ENCODE data around the gene HCFC2.
"Not testable (repeated sequence)": the region's sequence is repeated elsewhere in the genome, so short reads cannot be mapped to it uniquely, and the experiment has no call there.

Gene HCFC2

DNA sequence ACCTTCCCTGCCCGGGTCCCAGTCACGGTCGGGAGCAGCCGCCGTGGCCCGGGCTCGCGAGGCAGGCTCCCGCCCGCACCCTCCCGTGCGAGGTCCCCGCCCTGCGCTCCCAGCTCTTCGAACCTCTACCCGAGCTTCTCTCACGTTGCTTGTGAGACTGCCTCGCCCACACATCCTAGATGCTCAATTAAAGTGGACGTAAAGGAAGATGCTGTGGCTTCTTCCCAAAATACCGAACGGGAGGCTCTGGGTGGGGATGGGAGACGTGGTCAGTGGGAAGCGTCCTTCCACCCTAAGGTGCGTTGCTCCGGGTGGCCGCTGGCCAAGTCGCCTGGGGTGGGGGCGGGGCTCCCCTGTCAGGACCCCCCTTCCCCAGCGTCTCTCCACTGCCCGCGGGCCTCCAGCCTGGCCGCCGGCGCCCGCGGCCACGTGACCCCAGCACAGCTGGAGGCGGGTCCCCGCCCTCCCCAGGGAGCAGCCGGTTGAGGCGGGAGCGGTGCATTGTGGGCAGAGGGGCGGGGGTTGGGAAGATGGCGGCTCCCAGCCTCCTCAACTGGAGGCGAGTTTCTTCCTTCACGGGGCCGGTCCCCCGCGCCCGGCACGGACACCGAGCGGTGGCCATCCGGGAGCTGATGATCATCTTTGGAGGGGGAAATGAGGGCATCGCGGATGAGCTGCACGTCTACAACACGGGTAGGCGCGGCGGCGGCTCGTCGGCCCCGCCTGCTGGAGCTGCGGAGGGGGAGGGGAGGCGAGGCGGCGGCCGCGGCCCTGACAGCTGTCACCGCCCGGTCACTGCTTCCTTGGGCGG is at the start of gene HCFC2:
Gene HCFC2, plus strand, starts transcription at position 501 of the 811 bp plus-strand sequence. Its CDS starts 30 bp downstream, at position 531.
- DNase-seq, result peak; percentile 85

DNA sequence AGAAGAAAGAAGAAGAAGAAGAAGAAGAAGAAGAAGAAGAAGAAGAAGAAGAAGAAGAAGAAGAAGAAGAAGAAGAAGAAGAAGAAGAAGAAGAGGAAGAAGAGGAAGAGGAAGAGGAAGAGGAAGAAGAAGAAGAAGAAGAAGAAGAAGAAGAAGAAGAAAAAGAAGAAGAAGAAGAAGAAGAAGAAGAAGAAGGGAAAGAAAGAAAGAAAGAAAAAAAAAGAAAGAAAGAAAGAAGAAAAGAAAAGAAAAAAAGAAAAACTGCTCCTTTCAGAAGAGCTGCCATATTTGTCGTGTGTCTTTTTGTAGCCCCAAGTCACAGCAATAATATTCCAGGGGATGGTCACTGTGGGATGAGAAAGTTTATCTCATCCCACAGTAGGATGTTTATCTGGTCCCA is 42.5 kb upstream of the HCFC2 start:
- not testable (repeated sequence) for DNase-seq

DNA sequence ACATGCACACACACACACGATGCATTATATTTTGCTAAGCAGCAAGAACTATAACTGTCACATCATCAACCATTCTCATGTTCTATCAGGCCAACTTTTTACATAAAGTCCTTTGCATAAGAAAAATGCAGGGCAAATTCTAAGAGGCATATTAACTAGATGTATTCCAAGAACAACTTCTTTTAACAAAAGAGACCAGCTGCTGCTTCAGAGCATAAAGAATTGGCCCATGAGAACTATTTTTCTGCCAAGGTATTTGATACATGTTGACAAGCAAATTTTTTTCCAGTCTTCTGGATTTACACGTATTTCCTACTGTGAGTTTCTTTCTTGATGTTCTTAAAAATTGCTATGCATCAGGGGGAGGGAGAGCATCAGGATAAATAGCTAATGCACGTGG is 41.5 kb upstream of the HCFC2 start:
- no peak for DNase-seq

DNA sequence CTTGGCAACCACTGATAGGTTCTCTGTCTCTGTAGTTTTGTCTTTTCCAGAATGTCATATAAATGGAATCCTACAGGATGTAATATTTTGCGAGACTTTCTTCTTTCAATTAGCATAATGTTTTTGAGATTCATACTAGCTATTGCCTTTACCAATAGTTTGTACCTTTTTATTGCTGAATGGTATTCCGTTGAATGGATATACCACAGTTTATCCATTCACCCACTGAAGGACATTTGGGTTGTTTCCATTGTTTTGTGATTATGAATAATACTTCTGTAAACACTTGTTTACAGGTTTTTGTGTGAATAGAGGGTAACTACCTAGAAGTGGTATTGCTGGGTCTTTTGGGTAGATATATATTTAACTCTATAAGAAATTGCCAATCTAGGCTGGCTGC is 40.6 kb upstream of the HCFC2 start:
- no peak for DNase-seq

DNA sequence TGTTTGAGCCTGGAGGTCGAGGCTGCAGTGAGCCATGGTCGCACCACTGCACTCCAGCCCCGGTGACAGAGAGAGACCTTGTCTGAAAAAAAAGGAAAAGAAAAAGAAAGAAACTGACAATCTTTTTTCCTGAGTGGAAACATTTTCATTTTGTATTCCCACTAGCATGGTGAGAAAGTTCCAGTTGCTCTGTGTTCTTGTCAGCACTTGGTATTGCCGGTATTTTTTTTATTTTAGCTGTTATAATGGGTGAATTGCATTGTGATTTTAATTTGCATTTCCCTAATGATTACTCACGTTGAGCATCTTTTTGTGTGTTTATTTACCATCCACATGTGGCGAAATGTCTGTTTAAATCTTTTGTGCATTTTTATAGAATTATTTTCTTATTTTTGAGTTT is 40.0 kb upstream of the HCFC2 start:
- DNase-seq, result no peak

DNA sequence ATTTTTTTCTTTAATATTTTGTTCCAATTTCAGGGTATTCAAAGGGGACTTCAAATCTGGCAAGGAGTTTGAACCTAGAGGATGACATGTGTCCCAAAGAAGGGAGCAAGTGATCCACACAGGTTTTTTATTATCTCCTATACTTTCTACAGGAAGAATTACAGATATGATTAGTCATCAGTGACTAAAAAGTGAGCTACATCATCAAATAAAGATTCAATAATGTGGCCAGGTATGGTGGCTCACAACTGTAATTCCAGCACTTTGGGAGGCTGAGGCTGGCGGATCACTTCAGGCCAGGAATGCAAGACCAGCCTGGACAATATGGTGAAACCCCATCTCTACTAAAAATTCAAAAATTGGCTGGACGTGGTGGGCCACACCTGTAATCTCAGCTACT is 38.6 kb upstream of the HCFC2 start:
- no peak for DNase-seq

DNA sequence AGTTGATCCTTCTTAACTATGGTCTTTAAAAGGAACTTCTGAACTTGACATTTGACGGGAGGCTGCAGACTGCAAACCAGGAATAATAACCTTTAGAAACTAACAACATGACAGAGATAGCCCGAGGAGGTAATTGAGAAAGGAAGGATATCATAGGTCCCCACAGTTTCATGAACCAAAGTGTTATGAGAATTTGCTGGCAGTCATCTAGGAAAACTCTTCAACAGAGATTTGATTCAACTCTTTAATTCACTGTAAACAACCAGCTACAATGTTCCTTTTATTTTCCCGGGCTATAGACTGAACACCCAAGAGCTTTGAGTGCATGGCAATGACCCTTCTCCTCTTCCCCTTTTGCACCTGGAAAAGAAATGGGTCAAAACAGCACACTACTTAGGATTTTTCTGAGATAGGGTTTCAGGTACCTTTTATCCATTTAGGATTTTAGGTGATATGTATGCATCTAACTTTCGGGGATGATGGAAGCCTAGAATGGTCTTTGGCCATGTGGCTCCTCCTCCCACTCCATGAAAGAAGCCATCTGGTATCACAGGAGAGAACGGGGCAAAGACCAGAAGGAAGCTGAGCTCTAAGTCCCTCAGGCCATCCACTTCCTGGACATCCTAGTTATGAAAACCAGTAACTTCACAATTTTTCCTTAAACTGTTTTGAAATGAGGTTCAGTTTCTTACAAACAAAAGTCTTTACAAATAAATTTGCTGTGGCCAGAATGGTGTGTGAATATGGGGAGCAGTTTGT is 37.3 kb upstream of the HCFC2 start:
- DNase-seq, result no peak

DNA sequence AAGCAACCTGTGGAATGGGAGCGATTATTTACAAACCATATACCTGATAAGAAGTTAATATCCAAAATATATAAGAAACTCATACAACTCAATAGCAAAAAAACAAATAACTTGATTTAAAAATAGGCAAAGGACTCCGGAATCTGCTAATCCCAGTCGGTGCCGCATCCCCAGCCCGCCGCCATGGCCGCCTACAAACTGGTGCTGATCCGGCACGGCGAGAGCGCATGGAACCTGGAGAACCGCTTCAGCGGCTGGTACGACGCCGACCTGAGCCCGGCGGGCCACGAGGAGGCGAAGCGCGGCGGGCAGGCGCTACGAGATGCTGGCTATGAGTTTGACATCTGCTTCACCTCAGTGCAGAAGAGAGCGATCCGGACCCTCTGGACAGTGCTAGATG is 33.7 kb upstream of the HCFC2 start:
- DNase-seq, result not testable (repeated sequence)

DNA sequence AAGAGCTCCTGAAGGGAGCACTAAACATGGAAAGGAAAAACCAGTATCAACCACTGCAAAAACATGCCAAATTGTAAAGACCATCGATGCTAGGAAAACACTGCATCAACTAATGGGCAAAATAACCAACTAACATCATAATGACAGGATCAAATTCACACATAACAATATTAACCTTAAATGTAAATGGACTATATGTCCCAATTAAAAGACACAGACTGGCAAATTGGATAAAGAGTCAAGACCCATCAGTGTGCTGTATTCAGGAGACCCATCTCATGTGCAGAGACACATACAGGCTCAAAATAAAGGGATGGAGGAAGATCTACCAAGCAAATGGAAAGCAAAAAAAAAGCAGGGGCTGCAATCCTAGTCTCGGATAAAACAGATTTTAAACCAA is 28.2 kb upstream of the HCFC2 start:
- DNase-seq, result not testable (repeated sequence)

DNA sequence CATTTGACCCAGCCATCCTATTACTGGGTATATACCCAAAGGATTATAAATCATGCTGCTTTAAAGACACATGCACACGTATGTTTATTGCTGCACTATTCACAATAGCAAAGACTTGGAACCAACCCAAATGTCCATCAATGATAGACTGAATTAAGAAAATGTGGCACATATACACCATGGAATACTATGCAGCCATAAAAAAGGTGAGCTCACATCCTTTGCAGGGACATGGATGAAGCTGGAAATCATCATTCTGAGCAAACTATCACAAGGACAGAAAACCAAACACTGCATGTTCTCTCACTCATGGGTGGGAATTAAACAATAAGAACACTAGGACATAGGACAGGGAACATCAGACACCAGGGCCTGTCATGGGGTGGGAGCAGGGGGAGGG is 24.6 kb upstream of the HCFC2 start:
- DNase-seq, result not testable (repeated sequence)

DNA sequence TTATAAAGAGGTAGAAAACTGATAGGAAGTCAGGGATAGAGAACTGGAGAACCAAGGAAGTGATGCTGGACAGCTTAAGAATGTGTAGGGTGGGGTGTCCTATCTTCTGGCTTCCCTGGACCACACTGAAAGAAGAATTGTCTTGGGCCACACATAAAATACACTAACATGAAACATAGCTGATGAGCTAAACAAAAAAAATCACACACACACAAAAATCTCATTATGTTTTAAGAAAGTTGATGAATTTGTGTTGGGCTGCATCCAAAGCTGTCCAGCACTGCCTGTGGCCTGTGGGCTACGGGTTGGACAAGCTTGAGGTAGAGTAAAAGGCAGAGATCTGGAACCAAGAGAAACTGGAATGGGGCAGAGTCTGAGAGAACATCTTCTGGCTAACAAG is 21.8 kb upstream of the HCFC2 start:
- no peak for DNase-seq

DNA sequence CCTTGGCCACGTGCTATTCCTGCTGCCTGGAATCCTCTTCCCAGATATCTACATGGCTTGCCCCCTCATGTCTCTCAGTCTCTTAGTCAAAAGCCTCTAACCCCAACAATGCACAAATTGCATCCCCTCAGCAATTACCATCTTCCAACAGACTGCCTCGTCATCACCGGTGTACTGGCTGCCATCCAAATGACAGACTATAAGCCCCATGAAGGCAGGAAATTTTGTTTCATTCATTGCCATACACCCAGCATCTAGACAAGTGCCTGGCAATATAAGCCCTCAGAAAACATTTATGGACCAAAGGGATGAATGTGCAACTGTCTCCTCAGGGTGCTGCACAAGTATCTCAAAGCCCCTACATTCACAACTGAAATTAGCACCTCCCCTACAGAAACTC is 20.2 kb upstream of the HCFC2 start:
- no peak for DNase-seq

DNA sequence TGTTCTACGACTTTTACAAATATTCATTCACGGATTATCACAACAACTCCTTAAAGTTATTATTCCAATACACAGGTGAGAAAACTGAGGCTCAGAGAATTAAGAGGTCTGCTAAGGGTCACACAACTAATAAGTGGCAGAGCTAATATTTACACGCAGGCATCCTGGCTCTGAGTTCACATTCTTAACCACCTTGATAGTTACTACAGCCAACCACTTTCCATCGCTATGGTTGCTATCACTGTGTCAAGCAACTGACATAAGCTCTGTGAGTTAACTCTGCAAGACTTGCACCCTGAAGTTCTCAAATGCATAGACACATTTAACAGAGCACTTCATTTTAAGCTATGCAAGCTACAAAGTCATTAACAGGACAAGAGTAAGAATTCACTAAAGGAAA is 18.0 kb upstream of the HCFC2 start:
- no peak for DNase-seq

DNA sequence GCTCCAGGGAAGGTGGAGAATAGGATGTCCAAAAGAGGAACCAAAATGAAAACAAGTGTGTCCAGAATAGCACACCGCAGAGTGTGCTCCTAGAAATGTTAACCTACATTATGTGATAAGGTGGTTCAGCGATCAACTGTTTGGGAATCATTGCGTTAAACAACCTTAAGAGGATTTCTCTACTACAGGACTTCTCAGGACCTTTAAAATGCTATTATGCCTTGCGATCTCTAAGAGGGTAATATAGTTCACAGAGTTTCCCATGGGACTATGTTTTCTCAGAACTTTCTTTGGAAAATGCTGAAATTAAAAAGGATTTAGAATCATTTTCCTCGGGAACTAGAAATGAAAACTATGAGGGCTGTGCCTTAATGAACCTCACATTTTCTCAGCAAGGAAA is 16.2 kb upstream of the HCFC2 start:
- DNase-seq, result no peak

DNA sequence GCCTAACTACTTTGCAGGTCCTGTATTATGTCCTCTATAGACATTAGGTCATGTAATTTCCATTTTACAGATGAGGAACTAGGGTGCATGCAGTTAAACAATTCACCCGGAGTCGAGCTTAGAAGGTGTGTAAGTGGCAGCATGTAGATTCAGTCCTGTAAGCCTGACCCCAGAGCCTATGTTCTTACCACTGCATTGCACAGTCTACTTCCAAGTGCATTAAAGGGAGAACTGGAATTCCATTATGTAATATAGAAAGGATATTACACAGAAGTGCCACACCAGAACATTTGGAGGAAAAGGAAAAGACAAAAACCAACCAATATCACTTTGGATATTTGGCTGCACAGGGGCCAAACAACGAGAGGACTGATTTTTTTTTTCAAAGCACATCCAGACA is 15.5 kb upstream of the HCFC2 start:
- no peak for DNase-seq

DNA sequence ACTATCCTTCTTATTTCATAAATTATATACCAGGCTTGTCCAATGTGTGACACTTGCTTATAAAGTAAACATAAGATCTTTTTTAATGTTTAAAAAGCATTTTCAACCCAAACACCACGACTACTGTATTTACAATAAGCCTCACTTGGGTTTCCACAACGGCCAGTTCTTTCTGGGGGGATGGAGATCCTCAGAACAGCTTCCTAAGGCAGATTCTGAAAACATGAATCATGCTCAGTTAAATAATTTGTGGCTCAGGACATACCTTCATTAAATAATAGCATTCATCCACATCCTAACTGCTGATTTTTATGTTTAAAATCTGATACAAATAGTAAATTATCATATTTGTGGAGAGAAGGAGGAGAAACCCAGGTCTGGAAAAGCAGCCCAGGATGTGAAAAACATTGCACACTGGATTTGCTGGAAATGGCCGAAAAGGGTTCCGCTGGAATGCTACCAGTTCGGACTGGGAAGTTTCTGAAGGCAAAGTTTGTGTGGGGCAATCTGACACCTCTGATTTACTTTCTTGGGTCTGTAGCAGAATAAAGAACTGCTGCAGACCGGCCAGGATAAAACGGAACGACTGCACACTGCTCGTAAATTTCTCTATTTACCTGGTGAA is 14.9 kb upstream of the HCFC2 start:
- DNase-seq, result no peak

DNA sequence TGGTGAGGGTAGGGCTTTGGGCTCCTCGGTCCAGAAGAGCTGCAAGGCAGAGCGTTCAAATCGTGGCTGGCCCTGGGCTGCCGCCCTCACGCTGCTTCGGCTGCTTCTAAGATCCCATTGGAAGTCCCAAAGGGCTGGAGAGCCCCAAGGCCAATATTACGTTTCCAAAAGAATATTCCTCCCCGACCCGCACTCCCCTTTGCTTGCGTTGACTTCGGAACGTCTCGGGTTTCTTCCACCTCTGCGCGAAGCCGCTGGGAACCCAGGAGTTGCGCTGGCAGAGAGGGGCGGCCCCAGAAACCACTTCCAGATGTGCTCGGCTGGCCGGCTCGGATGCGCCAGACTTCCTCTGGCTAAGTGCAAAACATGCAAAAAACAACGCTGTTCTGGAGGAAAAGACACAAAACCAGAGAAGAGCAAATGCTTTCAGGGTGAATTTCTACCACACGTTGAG is 14.4 kb upstream of the HCFC2 start, which contains the start of gene GLT8D2:
Gene GLT8D2, minus strand, starts transcription at position 285 of the 454 bp plus-strand sequence. CDS start 30,539 bp downstream, outside the sequence.
- DNase-seq, result no peak

DNA sequence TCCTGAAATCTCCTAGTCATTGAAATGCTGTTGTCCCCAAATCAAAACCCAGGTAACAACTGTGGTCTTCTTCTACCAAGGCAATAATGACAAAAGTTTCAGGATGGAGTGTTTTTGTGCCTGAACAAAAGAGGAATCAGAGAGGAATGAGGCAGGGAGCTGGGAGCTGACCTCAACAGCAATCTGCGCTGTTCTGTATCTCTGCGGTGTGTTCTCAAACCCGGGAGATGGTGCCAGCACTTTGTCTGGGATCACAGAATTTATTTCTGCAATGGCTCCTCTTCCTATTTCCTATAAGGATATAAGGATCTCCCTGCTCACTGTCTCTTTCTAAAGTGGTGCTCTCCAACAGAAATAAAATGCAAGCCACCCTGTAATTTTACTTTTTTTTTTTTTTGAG is 13.9 kb upstream of the HCFC2 start:
- DNase-seq, result no peak

DNA sequence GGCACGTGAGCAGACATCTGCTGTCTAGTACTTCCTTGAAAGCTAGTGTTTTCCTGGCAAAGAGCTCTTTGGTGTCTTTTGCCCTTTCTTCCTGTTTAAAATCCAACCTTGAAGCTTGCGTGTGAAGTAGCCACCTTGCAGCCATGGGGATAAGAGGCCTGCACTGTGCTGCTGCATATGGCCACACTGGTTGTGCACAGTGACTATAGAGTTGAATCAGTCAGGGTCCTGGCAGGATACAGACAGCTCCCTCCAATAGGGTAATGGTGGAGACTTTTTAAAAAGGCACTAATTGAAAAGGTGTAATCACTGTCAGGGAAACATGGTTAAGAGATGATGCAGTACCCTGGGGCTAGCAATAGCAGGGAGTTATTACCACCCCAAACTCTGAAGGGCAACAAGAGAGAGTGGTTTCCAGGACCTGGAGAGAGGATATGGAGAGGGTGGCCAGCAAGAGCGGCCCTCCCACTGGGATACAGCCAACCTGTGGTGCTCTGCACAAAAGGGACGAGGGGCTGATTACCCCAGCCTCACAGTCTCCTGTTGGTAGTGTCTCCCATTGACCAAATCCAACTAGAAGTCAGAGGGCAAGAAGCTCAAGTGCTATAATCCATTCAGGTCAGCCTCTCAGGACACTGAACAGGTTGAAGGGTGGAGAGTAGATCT is 9.5 kb upstream of the HCFC2 start:
- no peak for DNase-seq

DNA sequence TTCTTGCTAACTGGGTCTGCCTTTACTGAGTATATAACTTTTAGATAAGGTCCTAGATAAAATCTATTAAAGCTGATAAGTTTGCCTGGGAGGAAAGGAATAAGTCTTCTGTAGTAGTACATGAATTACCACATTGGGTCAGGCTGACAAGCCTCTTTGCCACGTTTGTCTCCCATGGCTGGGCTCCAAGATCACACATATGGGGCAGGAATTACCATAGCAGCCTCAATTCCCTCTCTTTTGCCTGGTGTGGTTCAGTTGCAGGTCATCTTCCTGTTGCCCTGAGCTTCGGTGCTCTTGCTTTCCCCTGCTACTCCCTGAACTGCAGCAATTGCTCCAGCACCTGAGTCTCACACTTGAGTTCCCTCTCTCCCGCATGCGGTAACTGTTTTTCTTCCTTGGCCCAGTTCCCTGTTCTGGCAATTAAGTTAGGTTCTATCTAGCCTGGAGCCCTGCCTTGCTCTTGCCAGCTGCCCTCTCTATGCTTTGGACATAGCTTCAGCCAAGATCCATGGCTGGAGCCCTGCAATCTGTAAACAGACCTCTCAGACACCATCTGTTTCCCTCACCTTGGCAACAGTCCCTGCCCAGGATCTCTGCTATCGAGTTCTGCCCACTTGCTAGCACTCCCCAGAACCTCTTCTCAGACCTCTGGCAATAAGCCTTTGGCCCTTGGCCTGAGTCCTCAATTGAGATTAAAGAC is 8.5 kb upstream of the HCFC2 start:
- no peak for DNase-seq

DNA sequence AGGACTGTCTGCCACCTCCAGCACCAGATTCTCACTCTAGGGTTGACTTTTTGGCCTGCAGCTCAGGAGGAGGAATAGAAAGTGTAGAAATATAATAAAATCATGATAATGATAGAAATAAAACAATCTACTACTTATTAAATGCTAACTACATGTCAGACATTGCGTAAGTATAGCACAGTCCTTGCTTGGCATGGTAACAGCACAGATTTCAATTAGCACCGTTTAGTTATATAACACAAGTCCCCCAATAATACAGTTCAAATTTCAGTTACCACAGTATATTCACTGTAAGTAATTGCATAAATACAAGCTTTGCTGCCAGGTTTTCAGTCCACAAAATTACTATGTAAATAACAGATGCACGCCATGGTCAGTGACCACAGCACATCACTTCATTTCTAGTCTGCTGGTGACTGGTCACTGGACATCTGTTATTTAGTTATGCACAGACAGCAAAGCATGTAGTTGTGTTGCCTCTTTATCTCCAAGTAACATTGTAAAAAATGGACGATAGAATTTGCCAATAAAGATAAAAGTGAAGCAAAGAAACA is 7.8 kb upstream of the HCFC2 start:
- DNase-seq, result no peak

DNA sequence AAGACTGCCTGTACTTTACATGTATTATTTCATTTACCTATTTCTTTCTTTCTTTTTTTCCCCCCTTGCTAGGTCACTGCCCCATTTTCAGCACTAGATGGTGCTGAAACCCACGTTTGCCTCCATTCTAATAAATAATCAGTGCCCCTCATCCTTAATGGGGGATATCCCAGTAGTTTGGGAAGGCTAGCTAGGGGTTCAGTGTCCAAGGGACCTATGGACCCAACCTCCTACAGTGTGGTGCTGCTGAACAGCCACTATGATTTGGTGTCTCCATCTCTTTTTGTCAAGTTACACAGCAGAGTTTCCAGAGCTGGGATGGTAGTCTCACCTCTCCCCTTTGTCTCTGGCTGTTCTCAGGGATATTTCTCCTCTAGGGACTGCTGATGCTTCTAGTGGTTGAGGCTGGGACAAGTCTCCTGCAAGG is 6.5 kb upstream of the HCFC2 start:
- DNase-seq, result no peak
